ENCODE results near the gene STK17B.

DNA sequence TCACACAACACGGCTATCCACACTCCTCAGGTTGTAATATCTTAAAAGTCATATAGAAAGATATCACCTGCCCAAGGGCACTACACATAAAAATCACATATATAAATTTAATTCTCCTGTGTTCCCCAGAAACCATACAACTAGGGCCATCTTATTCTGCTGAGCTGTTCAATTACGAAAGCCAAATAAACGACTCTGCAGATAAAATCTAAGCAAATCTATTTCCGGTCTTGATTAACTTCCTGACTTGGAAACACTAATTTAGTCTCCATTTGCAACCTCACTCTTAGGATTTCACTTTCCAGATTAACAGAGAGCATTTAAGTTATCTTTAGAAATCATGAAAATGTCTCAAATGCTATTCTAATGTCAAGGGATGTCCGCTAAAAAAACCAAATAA lies 23.9 kb upstream of the STK17B start:
- TF ChIP-seq CEBPB (IDR thresholded peaks at IDR 0.05; ENCODE audit: low read depth) (no peak), FOSL1 (IDR thresholded peaks at IDR 0.05; ENCODE audit: low read depth) (no peak), EZH2 (IDR thresholded peaks at IDR 0.05) (no peak)
- TF ChIP-seq, protein P1, sequence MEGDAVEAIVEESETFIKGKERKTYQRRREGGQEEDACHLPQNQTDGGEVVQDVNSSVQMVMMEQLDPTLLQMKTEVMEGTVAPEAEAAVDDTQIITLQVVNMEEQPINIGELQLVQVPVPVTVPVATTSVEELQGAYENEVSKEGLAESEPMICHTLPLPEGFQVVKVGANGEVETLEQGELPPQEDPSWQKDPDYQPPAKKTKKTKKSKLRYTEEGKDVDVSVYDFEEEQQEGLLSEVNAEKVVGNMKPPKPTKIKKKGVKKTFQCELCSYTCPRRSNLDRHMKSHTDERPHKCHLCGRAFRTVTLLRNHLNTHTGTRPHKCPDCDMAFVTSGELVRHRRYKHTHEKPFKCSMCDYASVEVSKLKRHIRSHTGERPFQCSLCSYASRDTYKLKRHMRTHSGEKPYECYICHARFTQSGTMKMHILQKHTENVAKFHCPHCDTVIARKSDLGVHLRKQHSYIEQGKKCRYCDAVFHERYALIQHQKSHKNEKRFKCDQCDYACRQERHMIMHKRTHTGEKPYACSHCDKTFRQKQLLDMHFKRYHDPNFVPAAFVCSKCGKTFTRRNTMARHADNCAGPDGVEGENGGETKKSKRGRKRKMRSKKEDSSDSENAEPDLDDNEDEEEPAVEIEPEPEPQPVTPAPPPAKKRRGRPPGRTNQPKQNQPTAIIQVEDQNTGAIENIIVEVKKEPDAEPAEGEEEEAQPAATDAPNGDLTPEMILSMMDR (IDR thresholded peaks at IDR 0.05 in 2 of 3, conservative IDR thresholded peaks at IDR 0.05 in 1 of 3; ENCODE audit: borderline replicate concordance in 1 of 3, insufficient read depth in 1 of 3, low read depth in 2 of 3, low read length in 2 of 3) = no peak

Measured in HCT116 (cell line).